ENCODE results near the gene IFIT3. TPM values are rescaled to one million over a fixed set of nuclear protein-coding genes. Genes with fewer than 3 reads are reported as not detected.

The IFIT3 gene
- total and polyA plus RNA-seq, 9 of the 15 experiments (the other 6 are each of a cell fraction or from before 2014, with no cell fraction given), result 0.23 to 2.2 (median 0.77) TPM

GRCh38 chr10:89355394-89355931, 27.7 kb downstream of the IFIT3 start (continued):
- TF ChIP-seq, protein P1, sequence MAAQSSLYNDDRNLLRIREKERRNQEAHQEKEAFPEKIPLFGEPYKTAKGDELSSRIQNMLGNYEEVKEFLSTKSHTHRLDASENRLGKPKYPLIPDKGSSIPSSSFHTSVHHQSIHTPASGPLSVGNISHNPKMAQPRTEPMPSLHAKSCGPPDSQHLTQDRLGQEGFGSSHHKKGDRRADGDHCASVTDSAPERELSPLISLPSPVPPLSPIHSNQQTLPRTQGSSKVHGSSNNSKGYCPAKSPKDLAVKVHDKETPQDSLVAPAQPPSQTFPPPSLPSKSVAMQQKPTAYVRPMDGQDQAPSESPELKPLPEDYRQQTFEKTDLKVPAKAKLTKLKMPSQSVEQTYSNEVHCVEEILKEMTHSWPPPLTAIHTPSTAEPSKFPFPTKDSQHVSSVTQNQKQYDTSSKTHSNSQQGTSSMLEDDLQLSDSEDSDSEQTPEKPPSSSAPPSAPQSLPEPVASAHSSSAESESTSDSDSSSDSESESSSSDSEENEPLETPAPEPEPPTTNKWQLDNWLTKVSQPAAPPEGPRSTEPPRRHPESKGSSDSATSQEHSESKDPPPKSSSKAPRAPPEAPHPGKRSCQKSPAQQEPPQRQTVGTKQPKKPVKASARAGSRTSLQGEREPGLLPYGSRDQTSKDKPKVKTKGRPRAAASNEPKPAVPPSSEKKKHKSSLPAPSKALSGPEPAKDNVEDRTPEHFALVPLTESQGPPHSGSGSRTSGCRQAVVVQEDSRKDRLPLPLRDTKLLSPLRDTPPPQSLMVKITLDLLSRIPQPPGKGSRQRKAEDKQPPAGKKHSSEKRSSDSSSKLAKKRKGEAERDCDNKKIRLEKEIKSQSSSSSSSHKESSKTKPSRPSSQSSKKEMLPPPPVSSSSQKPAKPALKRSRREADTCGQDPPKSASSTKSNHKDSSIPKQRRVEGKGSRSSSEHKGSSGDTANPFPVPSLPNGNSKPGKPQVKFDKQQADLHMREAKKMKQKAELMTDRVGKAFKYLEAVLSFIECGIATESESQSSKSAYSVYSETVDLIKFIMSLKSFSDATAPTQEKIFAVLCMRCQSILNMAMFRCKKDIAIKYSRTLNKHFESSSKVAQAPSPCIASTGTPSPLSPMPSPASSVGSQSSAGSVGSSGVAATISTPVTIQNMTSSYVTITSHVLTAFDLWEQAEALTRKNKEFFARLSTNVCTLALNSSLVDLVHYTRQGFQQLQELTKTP (IDR thresholded peaks at IDR 0.05; ENCODE audit: low read depth in 1 of 2, partially characterized antibody in 2 of 2), result no peak
- no peak for TF ChIP-seq KLF16 (IDR thresholded peaks at IDR 0.05)
- TF ChIP-seq HCFC1 (IDR thresholded peaks at IDR 0.05; ENCODE audit: low read depth, low read length), result no peak
- TF ChIP-seq ZFPM2 (CRISPR knock-in tag; IDR thresholded peaks at IDR 0.05), result no peak
- no peak for TF ChIP-seq STAT5B (CRISPR knock-in tag; IDR thresholded peaks at IDR 0.05)
- no peak for TF ChIP-seq EP400 (IDR thresholded peaks at IDR 0.05)
- peak in 1 of 2 experiments; percentile 9; a peak in 1 of 4 replicates for TF ChIP-seq RAD21 (CRISPR knock-in tag; conservative IDR thresholded peaks at IDR 0.05 in 1 of 2, IDR thresholded peaks at IDR 0.05 in 1 of 2)
- TF ChIP-seq, protein P2, sequence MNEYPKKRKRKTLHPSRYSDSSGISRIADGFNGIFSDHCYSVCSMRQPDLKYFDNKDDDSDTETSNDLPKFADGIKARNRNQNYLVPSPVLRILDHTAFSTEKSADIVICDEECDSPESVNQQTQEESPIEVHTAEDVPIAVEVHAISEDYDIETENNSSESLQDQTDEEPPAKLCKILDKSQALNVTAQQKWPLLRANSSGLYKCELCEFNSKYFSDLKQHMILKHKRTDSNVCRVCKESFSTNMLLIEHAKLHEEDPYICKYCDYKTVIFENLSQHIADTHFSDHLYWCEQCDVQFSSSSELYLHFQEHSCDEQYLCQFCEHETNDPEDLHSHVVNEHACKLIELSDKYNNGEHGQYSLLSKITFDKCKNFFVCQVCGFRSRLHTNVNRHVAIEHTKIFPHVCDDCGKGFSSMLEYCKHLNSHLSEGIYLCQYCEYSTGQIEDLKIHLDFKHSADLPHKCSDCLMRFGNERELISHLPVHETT (CRISPR knock-in tag; conservative IDR thresholded peaks at IDR 0.05 in 1 of 2, IDR thresholded peaks at IDR 0.05 in 1 of 2), result peak in 1 of 2 experiments; percentile 91; a peak in 2 of 4 replicates
- TF ChIP-seq, protein P3, sequence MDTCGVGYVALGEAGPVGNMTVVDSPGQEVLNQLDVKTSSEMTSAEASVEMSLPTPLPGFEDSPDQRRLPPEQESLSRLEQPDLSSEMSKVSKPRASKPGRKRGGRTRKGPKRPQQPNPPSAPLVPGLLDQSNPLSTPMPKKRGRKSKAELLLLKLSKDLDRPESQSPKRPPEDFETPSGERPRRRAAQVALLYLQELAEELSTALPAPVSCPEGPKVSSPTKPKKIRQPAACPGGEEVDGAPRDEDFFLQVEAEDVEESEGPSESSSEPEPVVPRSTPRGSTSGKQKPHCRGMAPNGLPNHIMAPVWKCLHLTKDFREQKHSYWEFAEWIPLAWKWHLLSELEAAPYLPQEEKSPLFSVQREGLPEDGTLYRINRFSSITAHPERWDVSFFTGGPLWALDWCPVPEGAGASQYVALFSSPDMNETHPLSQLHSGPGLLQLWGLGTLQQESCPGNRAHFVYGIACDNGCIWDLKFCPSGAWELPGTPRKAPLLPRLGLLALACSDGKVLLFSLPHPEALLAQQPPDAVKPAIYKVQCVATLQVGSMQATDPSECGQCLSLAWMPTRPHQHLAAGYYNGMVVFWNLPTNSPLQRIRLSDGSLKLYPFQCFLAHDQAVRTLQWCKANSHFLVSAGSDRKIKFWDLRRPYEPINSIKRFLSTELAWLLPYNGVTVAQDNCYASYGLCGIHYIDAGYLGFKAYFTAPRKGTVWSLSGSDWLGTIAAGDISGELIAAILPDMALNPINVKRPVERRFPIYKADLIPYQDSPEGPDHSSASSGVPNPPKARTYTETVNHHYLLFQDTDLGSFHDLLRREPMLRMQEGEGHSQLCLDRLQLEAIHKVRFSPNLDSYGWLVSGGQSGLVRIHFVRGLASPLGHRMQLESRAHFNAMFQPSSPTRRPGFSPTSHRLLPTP (IDR thresholded peaks at IDR 0.05; ENCODE audit: borderline replicate concordance, extremely low read depth, insufficient read length), result no peak
- no peak for TF ChIP-seq COPS2 (conservative IDR thresholded peaks at IDR 0.05)
- no peak for TF ChIP-seq NR2C1 (IDR thresholded peaks at IDR 0.05)
- TF ChIP-seq NR2C1 (tag; IDR thresholded peaks at IDR 0.05), result peak; percentile 77
- TF ChIP-seq NR2F6 (CRISPR knock-in tag; IDR thresholded peaks at IDR 0.05), result no peak
- no peak for TF ChIP-seq GATAD2A (IDR thresholded peaks at IDR 0.05)
- peak; percentile 50 for TF ChIP-seq GABPA (tag; conservative IDR thresholded peaks at IDR 0.05; ENCODE audit: low read depth)
- TF ChIP-seq ZNF589 (CRISPR knock-in tag; IDR thresholded peaks at IDR 0.05; ENCODE audit: low read depth), result peak; percentile 99
- 0 out of 2 replicates have a peak, but pooled peaks have one; percentile 48 for TF ChIP-seq CTBP1 (IDR thresholded peaks at IDR 0.05; ENCODE audit: borderline replicate concordance)
- no peak for TF ChIP-seq ZSCAN32 (CRISPR knock-in tag; IDR thresholded peaks at IDR 0.05)
- TF ChIP-seq SREBF2 (CRISPR knock-in tag; IDR thresholded peaks at IDR 0.05), result no peak
- TF ChIP-seq IRF1 (CRISPR knock-in tag; IDR thresholded peaks at IDR 0.05; ENCODE audit: borderline replicate concordance), result no peak

Data from K562 (cell line).